ENCODE results near the gene MYH15.

GRCh38 chr3:108555966-108556581 lies 45.7 kb upstream of the MYH15 start:
- no peak for TF ChIP-seq CTCF (IDR thresholded peaks at IDR 0.05)
- TF ChIP-seq POLR2A (IDR thresholded peaks at IDR 0.05): no peak

Data from thyroid gland (tissue), 4 donors.